ENCODE data around the gene CST3.
"Not testable (repeated sequence)": the region's sequence is repeated elsewhere in the genome, so short reads cannot be mapped to it uniquely, and the experiment has no call there.

The CST3 gene

GRCh38 chr20:23640018-23640601, 2.4 kb upstream of the CST3 start:
- no peak overlapping the region for H3K4me3 ChIP-seq (replicated peaks in 1 of 2; ENCODE audit: low read depth in 2 of 2, low read length in 2 of 2)
- DNase-seq (ENCODE audit: low read depth in 2 of 2), result no peak
- TF ChIP-seq CTCF (IDR thresholded peaks at IDR 0.05; ENCODE audit: low read depth, low read length), result no peak

GRCh38 chr20:23639490-23639958, 1.8 kb upstream of the CST3 start:
- no peak for DNase-seq (ENCODE audit: low read depth in 2 of 2)
- H3K4me3 ChIP-seq (replicated peaks in 1 of 2; ENCODE audit: low read depth in 2 of 2, low read length in 2 of 2), result no peak overlapping the region
- no peak for TF ChIP-seq CTCF (IDR thresholded peaks at IDR 0.05; ENCODE audit: low read depth, low read length)

GRCh38 chr20:23638309-23638708, 554 bp upstream of the CST3 start:
- H3K4me3 ChIP-seq (replicated peaks in 1 of 2; ENCODE audit: low read depth in 2 of 2, low read length in 2 of 2), result no peak overlapping the region

GRCh38 chr20:23636908-23637281, 860 bp downstream of the CST3 start:
- DNase-seq (ENCODE audit: low read depth in 2 of 2), result peak in 1 of 2 donors; percentile 10
- peak overlapping the region; percentile 75 to 81 for H3K4me3 ChIP-seq (replicated peaks in 1 of 2; ENCODE audit: low read depth in 2 of 2, low read length in 2 of 2)
- no peak for TF ChIP-seq CTCF (IDR thresholded peaks at IDR 0.05; ENCODE audit: low read depth, low read length)

More at GRCh38 chr20:23638309-23638708, 554 bp upstream of the CST3 start:
- no peak for DNase-seq (ENCODE audit: low read depth in 2 of 2)
- TF ChIP-seq CTCF (IDR thresholded peaks at IDR 0.05; ENCODE audit: low read depth, low read length), result no peak

- TF ChIP-seq CTCF (IDR thresholded peaks at IDR 0.05; ENCODE audit: low read depth, low read length), result no peak
These were observed 1.4 kb downstream of the CST3 start for GRCh38 chr20:23636182-23636907.

GRCh38 chr20:23635768-23636090, 2.0 kb downstream of the CST3 start:
- DNase-seq (ENCODE audit: low read depth in 2 of 2), result not testable (repeated sequence)
- peak overlapping the region; percentile 75 to 81 for H3K4me3 ChIP-seq (replicated peaks in 1 of 2; ENCODE audit: low read depth in 2 of 2, low read length in 2 of 2)

More at GRCh38 chr20:23636182-23636907, 1.4 kb downstream of the CST3 start:
- peak in 1 of 2 donors; percentile 23 for DNase-seq (ENCODE audit: low read depth in 2 of 2)
- peak overlapping the region; percentile 75 to 81 for H3K4me3 ChIP-seq (replicated peaks in 1 of 2; ENCODE audit: low read depth in 2 of 2, low read length in 2 of 2)

GRCh38 chr20:23634985-23635767, 2.6 kb downstream of the CST3 start:
- no peak overlapping the region for H3K4me3 ChIP-seq (replicated peaks in 1 of 2; ENCODE audit: low read depth in 2 of 2, low read length in 2 of 2)
- no peak for DNase-seq (ENCODE audit: low read depth in 2 of 2)

More at GRCh38 chr20:23634985-23635767, 2.6 kb downstream of the CST3 start:
- TF ChIP-seq CTCF (IDR thresholded peaks at IDR 0.05; ENCODE audit: low read depth, low read length), result no peak
